Hepatocyte (in vitro differentiated cells): ENCODE data around the gene LMOD2.

Experiments used
- CTCF ChIP-seq: fragments of 200-600 bp; sonication (generic); IDR thresholded peaks from 2 replicates; pipeline ENCODE4 v1.5.1; 2016; ENCODE audit warnings: antibody characterized with exemption, mild to moderate bottlenecking; ENCODE audit not compliant: poor library complexity
- EZH2 ChIP-seq: fragments of 200-600 bp; sonication (generic); IDR thresholded peaks from 2 replicates; pipeline ENCODE4 v1.6.1; 2016; ENCODE audit warnings: antibody characterized with exemption, mild to moderate bottlenecking, borderline replicate concordance

DNA sequence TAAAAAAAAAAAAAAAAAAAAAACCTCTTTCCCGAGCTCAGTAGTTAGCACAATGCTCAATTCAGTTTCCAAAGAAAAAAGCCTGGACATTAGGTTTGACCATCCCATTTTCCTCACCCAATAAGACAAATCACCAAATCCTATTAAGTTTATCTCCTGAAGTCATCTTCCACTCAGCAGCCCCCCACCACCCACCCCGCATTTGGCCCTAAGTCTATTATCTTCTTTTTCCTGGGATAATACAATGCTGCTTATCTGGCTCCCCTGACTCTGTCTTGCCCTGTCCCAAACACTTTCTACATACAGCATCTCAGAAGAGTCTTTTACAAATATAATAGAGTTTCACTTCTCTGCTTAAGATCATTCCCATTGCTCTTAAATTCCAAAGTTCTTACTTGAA is 17.8 kb upstream of the LMOD2 start:
- TF ChIP-seq CTCF = no peak
- TF ChIP-seq EZH2 = no peak
